Psoas muscle (tissue), 8 donors: ENCODE data around the gene TSC22D4. TPM values are rescaled to one million over a fixed set of nuclear protein-coding genes. Genes with fewer than 3 reads are reported as not detected.
A peak's percentile ranks its signal among the peaks of the same experiment; 100 is the strongest.

Experiments used
- ATAC-seq, 4 donors: fragments of 200-7000 bp; cut with Tn5 transposase; one replicate each; pipeline ENCODE4 v1.9.1; 2020; ENCODE audit warnings: moderate library complexity in 3 of 4, mild to moderate bottlenecking in 2 of 4
- DNase-seq, 2 donors: peaks; one replicate each; pipeline ENCODE4 v3.0.0-alpha.2; 2020
- H3K27ac ChIP-seq: fragments of 200-600 bp; one replicate; pipeline ENCODE4 v1.8.0; 2022
- H3K27me3 ChIP-seq, 3 donors: fragments of 200-600 bp in 1 of 3; one replicate each; pipeline versions ENCODE4 v1.6.1 to v1.8.0; 2013 to 2022; ENCODE audit warnings: low read length in 2 of 3, mild to moderate bottlenecking in 2 of 3, moderate library complexity in 1 of 3; ENCODE audit not compliant: insufficient read depth in 3 of 3
- H3K36me3 ChIP-seq, 2 donors: fragments of 200-600 bp in 1 of 2; one replicate each; pipeline versions ENCODE4 v1.6.1 to v1.8.0; 2013 to 2022; ENCODE audit warnings: low read depth in 1 of 2, mild to moderate bottlenecking in 1 of 2, moderate library complexity in 1 of 2; ENCODE audit not compliant: insufficient read depth in 1 of 2
- H3K4me1 ChIP-seq: fragments of 200-600 bp; one replicate; pipeline ENCODE4 v1.8.0; 2022
- H3K4me3 ChIP-seq: fragments of 200-600 bp; one replicate; pipeline ENCODE4 v1.8.0; 2022; ENCODE audit warnings: mild to moderate bottlenecking
- H3K9me3 ChIP-seq: fragments of 200-600 bp; one replicate; pipeline ENCODE4 v1.8.0; 2022
- CTCF ChIP-seq: fragments of 200-600 bp; IDR thresholded peaks from one replicate; pipeline ENCODE4 v1.8.0; 2022; ENCODE audit warnings: antibody characterized with exemption
- WGBS, 3 donors: extraction: QIAGEN DNeasy Blood & Tissue Kit; methylation state at CpG; one replicate each; pipeline versions ENCODE4 v1.1.6 to v1.1.7; 2013; 5-methylcytosine and 5-hydroxymethylcytosine counted together
- intact Hi-C, 2 donors: fragments of 100-400 bp; cut with DNase I; formaldehyde crosslinking; loops; one replicate each; pipeline versions ENCODE4 v1.11.0 to v1.14.2; 2022
- polyA plus RNA-seq, 3 donors: library from polyadenylated mRNA; stranded (reverse); fragments of 200-250 nt; gene quantifications; one replicate each; pipeline ENCODE4 v1.2.3, GENCODE V29; 2013
- total RNA-seq, 4 donors: library from RNA; stranded (reverse); fragmentation: NEBNext Ultra II Directional in 2 of 4; extraction: Animal tissue kit (Norgen Biotek cat#: 25700) in 2 of 4; gene quantifications; one replicate each; pipeline versions ENCODE4 v1.2.1 to v1.2.4, GENCODE V29; 2021 to 2023
- donor health status: healthy with polysubstance abuse.
- donor health status: DM: no; HTN: no; CAD: no; lungs with moderate emphysema.
- donor health status: Bipolar disorder and iron deficiency.
- donor health status: healthy.
- donor health status: DM: yes; HTN: yes; CAD: no.
- donor health status: DM: no; HTN: no; CAD: no.
- donor health status: DM: no; HTN: no; CAD: no.
- donor health status: DM: yes; HTN: yes; CAD: no.

TSC22D4 gene
- total and polyA plus RNA-seq, 7 donors, result 15.7 to 24.8 (median 16.7) TPM

- no peak for DNase-seq
- intact Hi-C loops, result loop anchor here in 1 of 2 donors (10.0 kb wide), 1 partner anchor 254 kb away; the partner anchor contains the start of gene EPO
These were observed 8.0 kb downstream of the TSC22D4 start for GRCh38 chr7:100471021-100471420.

GRCh38 chr7:100469227-100470044, 9.6 kb downstream of the TSC22D4 start:
- TF ChIP-seq CTCF, result peak; percentile 92
- no peak overlapping the region for H3K4me3 ChIP-seq
- ATAC-seq (peak; percentile 84 to 87 (median 86)), DNase-seq (peak; percentile 88 to 94)
- intact Hi-C loops, result loop anchor here (1.0 to 10.0 kb wide), 5 partner anchors 13 to 255 kb away; partner anchors contain the start of genes EPO (in 1 of the 2), GIGYF1 (in 1 of the 2) and NYAP1 (in 1 of the 2)
- 31 to 45% (median 34%) methylated on average over 11 to 13 of the region's 13 CpGs for WGBS, 3 donors
- peaks cover 11% of the 10 kb centered on the region for H3K4me1 ChIP-seq
- no peak overlapping the region for H3K27ac ChIP-seq
- H3K27me3 ChIP-seq, result no peaks in the 10 kb centered on the region
- H3K9me3 ChIP-seq, result no peaks in the 10 kb centered on the region
- peaks cover 0 to 29% of the 10 kb centered on the region in 2 donors for H3K36me3 ChIP-seq

More at GRCh38 chr7:100471021-100471420, 8.0 kb downstream of the TSC22D4 start:
- no peak for TF ChIP-seq CTCF
- Histone ChIP-seq H3K36me3 (peaks cover 0 to 33% of the 10 kb centered on the region in 2 donors), H3K9me3 (no peaks in the 10 kb centered on the region), H3K4me3 (no peak overlapping the region), H3K4me1 (peaks cover 7% of the 10 kb centered on the region), H3K27ac (no peak overlapping the region), H3K27me3 (no peaks in the 10 kb centered on the region)
- ATAC-seq, result no peak
- WGBS, 3 donors, result 45 to 72% (median 46%) methylated on average over 2 to 4 of the region's 4 CpGs

- TF ChIP-seq CTCF, result no peak
- ATAC-seq (no peak), DNase-seq (no peak)
- Histone ChIP-seq H3K4me3 (no peak overlapping the region), H3K27ac (no peak overlapping the region), H3K9me3 (no peaks in the 10 kb centered on the region), H3K36me3 (peaks cover 0 to 13% of the 10 kb centered on the region in 2 donors), H3K27me3 (no peaks in the 10 kb centered on the region), H3K4me1 (peaks cover 11% of the 10 kb centered on the region)
- WGBS, 3 donors, result 57 to 60% (median 57%) methylated on average over 20 to 22 of the region's 22 CpGs
- intact Hi-C loops, result loop anchor here (2.0 to 5.0 kb wide), 4 partner anchors 15 to 257 kb away; partner anchors contain the start of genes GIGYF1 (in 1 of the 2) and NYAP1 (in 1 of the 2)
These were observed 11.2 kb downstream of the TSC22D4 start for GRCh38 chr7:100467638-100468373.

GRCh38 chr7:100466653-100467605, 12.1 kb downstream of the TSC22D4 start:
- 66 to 72% (median 67%) methylated on average over 31 to 32 of the region's 32 CpGs for WGBS, 3 donors
- peaks cover 0 to 10% of the 10 kb centered on the region in 2 donors for H3K36me3 ChIP-seq
- DNase-seq, result no peak
- H3K27me3 ChIP-seq, result no peaks in the 10 kb centered on the region
- ATAC-seq, result no peak
- intact Hi-C loops, result loop anchor here (2.0 to 5.0 kb wide), 3 partner anchors 95 to 258 kb away; partner anchors contain the start of gene GIGYF1 (in 1 of the 2)
- no peak overlapping the region for H3K4me3 ChIP-seq
- peaks cover 11% of the 10 kb centered on the region for H3K4me1 ChIP-seq
- H3K9me3 ChIP-seq, result no peaks in the 10 kb centered on the region
- no peak overlapping the region for H3K27ac ChIP-seq
- no peak for TF ChIP-seq CTCF
